IMR-90 (cell line): Measurements from ENCODE around the gene KLF18. TPM values are rescaled to one million over a fixed set of nuclear protein-coding genes. Genes with fewer than 3 reads are reported as not detected.

Experiments
- ATAC-seq: fragments of 200-7000 bp; cut with Tn5 transposase; 2 replicates; pipeline ENCODE4 v1.9.1; 2020; ENCODE audit warnings: low read depth, mild to moderate bottlenecking, moderate library complexity
- BruUV-seq: library from RNA; stranded (reverse); fragments of 400-500 nt; replicated peaks from 2 replicates; lab custom pipeline; 2021; lab: Mats Ljungman, UMichigan
- CTCF ChIA-PET: fragments of 300-600 bp; formaldehyde crosslinking; extraction: SDS; loops from one replicate; lab custom pipeline; 2021; ENCODE audit warnings: antibody characterized with exemption; lab: Yijun Ruan, JAX
- POLR2A ChIA-PET: fragments of 300-600 bp; sonication (Branson Sonifier 250); formaldehyde crosslinking; loops from one replicate; lab custom pipeline; 2022; ENCODE audit warnings: antibody characterized with exemption; ENCODE audit not compliant: unreplicated experiment; lab: Charles Lee
- DNase-seq: peaks from one replicate; pipeline ENCODE4 v3.0.0; 2013
- H2AFZ ChIP-seq: replicated peaks from 2 replicates; pipeline ENCODE3; 2013; ENCODE audit warnings: low read length, mild to moderate bottlenecking; ENCODE audit not compliant: poor library complexity
- H2AK5ac ChIP-seq: 2 replicates; pipeline ENCODE4 v1.6.1; 2013; ENCODE audit warnings: low read depth, low read length, inconsistent platforms
- H2AK9ac ChIP-seq: replicated peaks from 2 replicates; pipeline ENCODE3; 2013; ENCODE audit warnings: mild to moderate bottlenecking, low read depth, low read length, moderate library complexity; ENCODE audit not compliant: poor library complexity
- H2BK120ac ChIP-seq: 2 replicates; pipeline ENCODE4 v1.6.1; 2013; ENCODE audit warnings: low read depth, low read length, inconsistent platforms
- H2BK15ac ChIP-seq: 3 replicates; pipeline ENCODE4 v1.6.1; 2013; ENCODE audit warnings: low read depth, low read length, inconsistent platforms
- H2BK20ac ChIP-seq: 2 replicates; pipeline ENCODE4 v1.6.1; 2013; ENCODE audit warnings: low read depth, mild to moderate bottlenecking, inconsistent platforms, low read length, moderate library complexity
- H2BK5ac ChIP-seq: 2 replicates; pipeline ENCODE4 v1.6.1; 2013; ENCODE audit warnings: mild to moderate bottlenecking, low read depth, low read length, inconsistent platforms; ENCODE audit not compliant: poor library complexity, severe bottlenecking
- H3K14ac ChIP-seq: replicated peaks from 2 replicates; pipeline ENCODE4 v1.6.1; 2013; ENCODE audit warnings: low read depth, low read length, inconsistent platforms
- H3K18ac ChIP-seq: 2 replicates; pipeline ENCODE4 v1.6.1; 2013; ENCODE audit warnings: low read depth, low read length, control low read depth
- H3K23ac ChIP-seq: 2 replicates; pipeline ENCODE4 v1.6.1; 2013; ENCODE audit warnings: low read depth, low read length, inconsistent platforms
- H3K27ac ChIP-seq: 2 replicates; pipeline ENCODE4 v1.5.1; 2013; ENCODE audit warnings: mild to moderate bottlenecking, control low read depth, low read length; ENCODE audit not compliant: insufficient read depth
- H3K27me3 ChIP-seq: 2 replicates; pipeline ENCODE4 v1.6.1; 2013; ENCODE audit warnings: low read length; ENCODE audit not compliant: control insufficient read depth, insufficient read depth
- H3K36me3 ChIP-seq: 2 replicates; pipeline ENCODE4 v1.6.1; 2013; ENCODE audit warnings: low read length, mixed read lengths; ENCODE audit not compliant: control insufficient read depth, insufficient read depth
- H3K4ac ChIP-seq: 2 replicates; pipeline ENCODE4 v1.6.1; 2013; ENCODE audit warnings: low read depth, low read length, inconsistent platforms
- H3K4me1 ChIP-seq: 2 replicates; pipeline ENCODE4 v1.6.1; 2013; ENCODE audit warnings: low read length, mixed read lengths; ENCODE audit not compliant: control insufficient read depth, insufficient read depth
- H3K4me2 ChIP-seq: 2 replicates; pipeline ENCODE4 v1.6.1; 2013; ENCODE audit warnings: low read depth, mild to moderate bottlenecking, control low read depth, low read length, moderate library complexity
- H3K4me3 ChIP-seq: 2 replicates; pipeline ENCODE4 v1.5.1; 2013; ENCODE audit warnings: low read depth, mild to moderate bottlenecking, control low read depth, low read length, moderate library complexity; ENCODE audit not compliant: insufficient read depth
- H3K56ac ChIP-seq: 2 replicates; pipeline ENCODE4 v1.6.1; 2013; ENCODE audit warnings: low read length, inconsistent platforms; ENCODE audit not compliant: insufficient read depth; ENCODE audit errors: extremely low read depth
- H3K79me1 ChIP-seq, 2 experiments: 2 replicates each; pipeline ENCODE4 v1.6.1; 2013; ENCODE audit warnings: low read length in 2 of 2, inconsistent platforms in 1 of 2, low read depth in 1 of 2
- H3K9ac ChIP-seq: 2 replicates; pipeline ENCODE4 v1.6.1; 2013; ENCODE audit warnings: low read depth, low read length, control low read depth
- H3K9me1 ChIP-seq: 2 replicates; pipeline ENCODE4 v1.6.1; 2013; ENCODE audit warnings: low read length, inconsistent platforms; ENCODE audit not compliant: insufficient read depth
- H3K9me3 ChIP-seq: 2 replicates; pipeline ENCODE4 v1.6.1; 2013; ENCODE audit warnings: low read length; ENCODE audit not compliant: control insufficient read depth, insufficient read depth
- H4K20me1 ChIP-seq: 2 replicates; pipeline ENCODE4 v1.6.1; 2013; ENCODE audit warnings: low read length, inconsistent platforms; ENCODE audit not compliant: insufficient read depth
- H4K5ac ChIP-seq: 2 replicates; pipeline ENCODE4 v1.6.1; 2013; ENCODE audit warnings: mild to moderate bottlenecking, low read depth, low read length, control low read depth
- H4K8ac ChIP-seq, 2 experiments: 2 replicates each; pipeline ENCODE4 v1.6.1; 2013; ENCODE audit warnings: low read depth in 2 of 2, low read length in 2 of 2, control low read depth in 1 of 2, inconsistent platforms in 1 of 2
- H4K91ac ChIP-seq: 2 replicates; pipeline ENCODE4 v1.6.1; 2013; ENCODE audit warnings: low read depth, low read length, inconsistent platforms; ENCODE audit not compliant: insufficient read depth
- CTCF ChIP-seq: conservative IDR thresholded peaks from 2 replicates; pipeline ENCODE4 v1.5.1; 2012; ENCODE audit warnings: mild to moderate bottlenecking, low read depth, low read length, improper control_type of control experiment
- FOS ChIP-seq: fragments of 150-350 bp; IDR thresholded peaks from 2 replicates; pipeline ENCODE4 v1.6.1; 2016; ENCODE audit warnings: low read depth, low read length
- MXI1 ChIP-seq: IDR thresholded peaks from 2 replicates; pipeline ENCODE4 v1.6.1; 2012; ENCODE audit warnings: low read depth, mild to moderate bottlenecking, low read length, moderate library complexity, borderline replicate concordance
- NFE2L2 ChIP-seq: fragments of 150-350 bp; IDR thresholded peaks from 2 replicates; pipeline ENCODE4 v1.6.1; 2016; ENCODE audit warnings: low read depth, mild to moderate bottlenecking, low read length
- POLR2A ChIP-seq: IDR thresholded peaks from 2 replicates; pipeline ENCODE4 v1.6.1; 2012; ENCODE audit warnings: mild to moderate bottlenecking, low read depth, low read length
- RAD21 ChIP-seq: IDR thresholded peaks from 2 replicates; pipeline ENCODE4 v1.6.1; 2012; ENCODE audit warnings: low read length, improper control_type of control experiment
- RCOR1 ChIP-seq: IDR thresholded peaks from 2 replicates; pipeline ENCODE4 v1.6.1; 2012; ENCODE audit warnings: mild to moderate bottlenecking, low read length, improper control_type of control experiment; ENCODE audit not compliant: insufficient replicate concordance
- SMC3 ChIP-seq: fragments of 150-350 bp; IDR thresholded peaks from 2 replicates; pipeline ENCODE4 v1.6.1; 2016; ENCODE audit warnings: low read depth, mild to moderate bottlenecking, antibody characterized with exemption, low read length, moderate library complexity
- WGBS, 2 experiments: methylation state at CpG; one replicate each; pipeline versions ENCODE4 v1.1.5 to v1.1.7; 2013; ENCODE audit warnings: missing lambda C conversion rate in 2 of 2; ENCODE audit not compliant: insufficient read length in 1 of 2; ENCODE audit errors: extremely low coverage in 2 of 2; 5-methylcytosine and 5-hydroxymethylcytosine counted together
- dilution Hi-C: fragments of 300-500 bp; cut with HindIII; formaldehyde crosslinking; loops from one replicate; pipeline ENCODE4 v1.14.3; 2018; ENCODE audit warnings: low sequenced_read_pairs; ENCODE audit not compliant: unreplicated experiment
- in situ Hi-C: fragments of 300-500 bp; cut with MboI; formaldehyde crosslinking; loops from 3 replicates; pipeline ENCODE4 v1.14.3; 2019; ENCODE audit warnings: low sequenced_read_pairs, inconsistent platforms, mixed read lengths
- intact Hi-C: fragments of 100-400 bp; cut with micrococcal nuclease; formaldehyde crosslinking; loops from 2 replicates; pipeline ENCODE4 v1.10.0; 2022
- polyA plus RNA-seq, 3 experiments: library from polyadenylated mRNA; depleted of rRNA; stranded (reverse); fragments of >200 nt; gene quantifications; 2 replicates each; pipeline ENCODE4 v1.2.3, GENCODE V29; 2012; ENCODE audit warnings: low replicate concordance in 1 of 3
- total RNA-seq: library from RNA; depleted of rRNA; stranded (reverse); fragments of >200 nt; gene quantifications from 2 replicates; pipeline ENCODE4 v1.2.3, GENCODE V29; 2012
- TF ChIP-seq, protein P1 (sequence below): fragments of 150-350 bp; IDR thresholded peaks from 2 replicates; pipeline ENCODE4 v1.6.1; 2017; ENCODE audit warnings: mild to moderate bottlenecking, antibody characterized with exemption, low read length, low read depth

The KLF18 gene
- total and polyA plus RNA-seq, 2 of the 4 experiments (the other 2 are of a cell fraction): not detected

DNA sequence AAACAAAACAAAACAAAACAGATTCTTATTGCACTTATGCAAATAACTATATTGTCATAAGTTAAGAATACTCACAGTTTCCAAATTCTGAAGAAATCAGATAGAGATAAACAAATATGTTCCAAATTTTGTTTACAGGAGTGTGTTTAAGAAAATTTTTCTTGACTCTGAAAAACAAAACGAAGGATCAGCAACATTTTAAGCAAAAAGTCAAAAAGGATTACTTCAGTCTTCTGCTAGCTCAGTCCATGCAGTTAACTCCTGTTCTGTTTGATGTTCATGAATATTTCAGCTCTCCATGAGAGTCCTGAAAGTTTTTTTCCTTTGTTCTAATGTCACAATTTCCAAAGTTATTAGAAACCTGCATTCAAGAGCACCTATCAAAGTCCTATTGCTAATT is 33.2 kb upstream of the KLF18 start:
- no peak overlapping the region for H4K5ac ChIP-seq
- H2BK20ac ChIP-seq: no peak overlapping the region
- no peak overlapping the region for H3K18ac ChIP-seq
- no peak overlapping the region for H2AK5ac ChIP-seq
- H2BK15ac ChIP-seq: no peak overlapping the region
- WGBS, 2 experiments: no CpG with 5 or more reads among the region's 1 CpG
- no peak overlapping the region for H2BK5ac ChIP-seq
- no peaks in the 10 kb centered on the region for H3K36me3 ChIP-seq
- no peak overlapping the region for H4K91ac ChIP-seq
- no peak overlapping the region for H3K4me2 ChIP-seq
- intact Hi-C loops (no loop called here), dilution Hi-C loops (no loop called here), in situ Hi-C loops (no loop called here)
- H3K79me1 ChIP-seq: no peaks in the 10 kb centered on the region
- no peak for TF ChIP-seq NFE2L2
- no peak for TF ChIP-seq MXI1
- TF ChIP-seq FOS: no peak
- no peak for TF ChIP-seq CTCF
- TF ChIP-seq POLR2A: no peak
- TF ChIP-seq SMC3: no peak
- TF ChIP-seq, protein P1, sequence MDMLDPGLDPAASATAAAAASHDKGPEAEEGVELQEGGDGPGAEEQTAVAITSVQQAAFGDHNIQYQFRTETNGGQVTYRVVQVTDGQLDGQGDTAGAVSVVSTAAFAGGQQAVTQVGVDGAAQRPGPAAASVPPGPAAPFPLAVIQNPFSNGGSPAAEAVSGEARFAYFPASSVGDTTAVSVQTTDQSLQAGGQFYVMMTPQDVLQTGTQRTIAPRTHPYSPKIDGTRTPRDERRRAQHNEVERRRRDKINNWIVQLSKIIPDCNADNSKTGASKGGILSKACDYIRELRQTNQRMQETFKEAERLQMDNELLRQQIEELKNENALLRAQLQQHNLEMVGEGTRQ: no peak
- TF ChIP-seq RCOR1: no peak
- TF ChIP-seq RAD21: no peak
- no peak overlapping the region for H4K8ac ChIP-seq
- H3K9ac ChIP-seq: no peak overlapping the region
- no peaks in the 10 kb centered on the region; the same call in 1 of the 2 replicates for H3K9me3 ChIP-seq
- H3K9me1 ChIP-seq: no peaks in the 10 kb centered on the region
- H3K4me3 ChIP-seq: no peak overlapping the region
- no peak for DNase-seq
- no peak overlapping the region for H3K23ac ChIP-seq
- no peak overlapping the region for H2AFZ ChIP-seq
- ChIA-PET CTCF (no interaction called here), POLR2A (no interaction called here)
- H3K27ac ChIP-seq: no peak overlapping the region
- H3K56ac ChIP-seq: no peak overlapping the region
- H3K27me3 ChIP-seq: no peaks in the 10 kb centered on the region
- no peak overlapping the region for H2AK9ac ChIP-seq
- no peak overlapping the region for H2BK120ac ChIP-seq
- H3K4ac ChIP-seq: no peak overlapping the region
- ATAC-seq: no peak
- no peaks in the 10 kb centered on the region for H3K4me1 ChIP-seq
- no peak overlapping the region for H3K14ac ChIP-seq
- BruUV-seq: no TSS peak
- no peaks in the 10 kb centered on the region for H4K20me1 ChIP-seq
